ENCODE measurements around the gene TYW5.

TYW5 gene

GRCh38 chr2:199975273-199975895 lies 20.1 kb upstream of the TYW5 start:
- DNase-seq (ENCODE audit: low read depth in 2 of 3, low spot score in 1 of 3) = no peak

DNA sequence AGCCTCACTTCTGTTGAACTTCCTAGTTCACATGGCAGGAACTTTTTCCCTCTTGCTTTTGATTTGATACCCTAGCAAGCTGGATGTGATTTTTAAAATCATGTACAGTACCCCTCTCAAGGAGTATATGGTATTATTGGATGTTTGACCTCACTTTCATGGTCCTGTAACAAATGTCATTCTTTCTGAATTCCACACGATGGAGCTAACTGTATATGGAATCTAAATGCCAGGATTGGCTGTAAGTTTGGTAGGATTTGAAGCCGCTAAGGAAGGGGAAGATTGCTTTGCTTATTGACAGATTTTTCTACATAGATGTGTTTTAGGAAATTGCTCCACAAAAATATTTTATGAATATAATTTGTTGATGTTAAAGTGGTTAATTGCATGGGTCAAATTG lies 18.4 kb upstream of the TYW5 start:
- no peak for DNase-seq (ENCODE audit: low read depth in 2 of 3, low spot score in 1 of 3)

DNA sequence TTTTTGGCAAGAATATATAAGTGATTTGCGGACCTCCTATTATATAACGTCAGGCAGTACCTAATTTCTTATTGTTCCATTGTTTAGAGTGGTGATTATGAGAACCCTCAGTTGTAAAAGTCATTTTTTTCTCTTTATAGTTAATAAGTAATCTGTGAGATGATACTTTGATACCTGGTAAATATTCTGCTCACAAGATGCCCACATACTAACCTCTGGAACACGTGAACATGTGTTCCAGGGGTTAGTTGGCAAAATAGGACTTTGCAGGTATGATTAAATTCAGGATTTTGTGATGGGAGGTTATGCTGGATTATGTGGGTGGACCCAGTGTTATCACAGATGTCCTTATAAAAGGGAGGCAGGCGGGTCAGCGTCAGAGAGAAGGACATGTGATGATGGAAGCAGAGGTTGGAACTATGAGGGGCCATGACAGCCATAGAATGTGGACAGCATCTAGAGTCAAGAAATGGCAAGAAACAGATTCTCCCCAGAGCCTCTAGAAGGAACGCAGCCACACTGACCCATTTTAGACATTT lies 16.9 kb upstream of the TYW5 start:
- DNase-seq (ENCODE audit: low read depth in 2 of 3, low spot score in 1 of 3) = no peak

DNA sequence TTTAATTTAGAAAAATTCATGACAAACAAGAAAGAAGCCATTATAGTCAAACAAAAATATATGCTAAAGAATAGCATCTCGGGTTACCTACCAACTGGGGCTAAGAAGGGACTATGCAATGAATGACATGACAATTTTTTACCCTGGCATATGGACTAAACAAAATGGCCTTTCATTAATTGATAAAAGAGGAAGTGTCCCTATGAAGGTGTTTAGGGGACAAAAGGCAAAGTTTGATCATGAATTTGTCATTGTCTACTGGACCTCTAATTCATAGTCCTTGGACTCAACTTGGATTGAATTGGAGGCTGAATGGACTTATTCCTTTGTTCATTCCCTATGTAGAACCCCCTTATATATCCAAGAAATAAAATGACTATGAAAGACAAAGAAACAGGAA lies 12.8 kb upstream of the TYW5 start:
- no peak for DNase-seq (ENCODE audit: low read depth in 2 of 3, low spot score in 1 of 3)

- no peak for DNase-seq (ENCODE audit: low read depth in 2 of 3, low spot score in 1 of 3)
Observed at GRCh38 chr2:199966976-199967375, 11.7 kb upstream of the TYW5 start.

GRCh38 chr2:199966405-199966804 lies 11.1 kb upstream of the TYW5 start:
- DNase-seq (ENCODE audit: low read depth in 2 of 3, low spot score in 1 of 3) = no peak

GRCh38 chr2:199962203-199962602 lies 6.9 kb upstream of the TYW5 start:
- DNase-seq (ENCODE audit: low read depth in 2 of 3, low spot score in 1 of 3) = no peak

GRCh38 chr2:199958014-199958413 lies 2.7 kb upstream of the TYW5 start:
- no peak for DNase-seq (ENCODE audit: low read depth in 2 of 3, low spot score in 1 of 3)

DNA sequence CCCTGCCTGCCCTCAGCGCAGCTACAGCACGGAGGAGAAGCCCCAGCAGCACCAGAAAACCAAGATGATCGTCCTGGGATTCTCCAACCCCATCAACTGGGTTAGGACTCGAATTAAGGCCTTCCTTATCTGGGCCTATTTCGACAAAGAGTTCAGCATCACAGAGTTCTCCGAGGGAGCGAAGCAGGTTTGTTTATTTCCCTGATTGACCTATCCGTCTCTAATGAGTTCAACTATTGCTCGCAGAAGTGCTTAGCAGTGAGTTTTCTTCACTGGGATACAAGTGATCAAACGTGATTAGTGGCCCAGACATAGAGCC lies 730 bp upstream of the TYW5 start:
- no peak for DNase-seq (ENCODE audit: low read depth in 2 of 3, low spot score in 1 of 3)

GRCh38 chr2:199955007-199955338 lies 318 bp downstream of the TYW5 start:
- DNase-seq (ENCODE audit: low read depth in 2 of 3, low spot score in 1 of 3) = no peak

- DNase-seq (ENCODE audit: low read depth in 2 of 3, low spot score in 1 of 3) = no peak
Observed at GRCh38 chr2:199951023-199951422, 4.3 kb downstream of the TYW5 start.

DNA sequence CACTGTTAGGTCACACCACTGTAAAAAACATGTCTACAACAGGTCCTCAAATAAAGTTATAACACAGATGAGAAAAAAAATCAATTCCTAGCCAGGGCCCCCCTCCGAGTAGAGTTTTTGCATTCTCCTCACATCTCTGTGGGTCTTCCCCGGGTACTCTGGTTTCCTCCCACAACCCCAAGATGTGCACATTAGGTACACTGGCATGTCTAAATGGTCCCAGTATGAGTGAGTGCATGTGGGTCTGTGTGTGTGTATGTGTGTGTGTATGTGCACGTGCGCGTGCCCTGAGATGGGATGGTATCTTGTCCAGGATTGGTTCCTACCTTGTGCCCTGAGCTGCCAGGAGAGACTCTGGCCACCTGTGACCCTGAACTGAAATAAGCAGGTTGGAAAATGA lies 4.9 kb downstream of the TYW5 start:
- DNase-seq (ENCODE audit: low read depth in 2 of 3, low spot score in 1 of 3) = no peak

DNA sequence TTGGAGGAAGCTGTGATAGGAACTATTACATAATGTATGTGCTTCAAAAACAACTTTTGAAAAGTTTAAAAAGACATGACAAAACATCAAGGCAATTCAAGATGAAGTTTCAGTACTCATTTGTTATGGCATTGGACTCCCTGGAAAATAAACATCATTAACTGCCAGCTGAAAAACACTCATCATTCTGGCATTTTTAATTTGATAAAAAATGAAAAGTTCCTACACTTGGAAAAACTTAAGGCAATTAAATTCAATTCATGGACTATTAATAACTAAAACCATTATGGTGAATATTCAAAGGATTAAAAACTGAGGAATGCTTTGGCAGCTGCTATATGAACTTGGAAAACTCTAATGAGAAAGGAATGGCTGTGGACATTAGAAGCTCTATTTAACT lies 8.5 kb downstream of the TYW5 start:
- no peak for DNase-seq (ENCODE audit: low read depth in 2 of 3, low spot score in 1 of 3)

- DNase-seq (ENCODE audit: low read depth in 2 of 3, low spot score in 1 of 3) = no peak
Observed at GRCh38 chr2:199946196-199946595, 9.1 kb downstream of the TYW5 start.

- DNase-seq (ENCODE audit: low read depth in 2 of 3, low spot score in 1 of 3) = no peak
Observed at GRCh38 chr2:199943373-199943772, 11.9 kb downstream of the TYW5 start.

- DNase-seq (ENCODE audit: low read depth in 2 of 3, low spot score in 1 of 3) = no peak
Observed at GRCh38 chr2:199940373-199940772, 14.9 kb downstream of the TYW5 start.

- DNase-seq (ENCODE audit: low read depth in 2 of 3, low spot score in 1 of 3) = no peak
Observed at GRCh38 chr2:199936554-199936953, 18.7 kb downstream of the TYW5 start.

DNA sequence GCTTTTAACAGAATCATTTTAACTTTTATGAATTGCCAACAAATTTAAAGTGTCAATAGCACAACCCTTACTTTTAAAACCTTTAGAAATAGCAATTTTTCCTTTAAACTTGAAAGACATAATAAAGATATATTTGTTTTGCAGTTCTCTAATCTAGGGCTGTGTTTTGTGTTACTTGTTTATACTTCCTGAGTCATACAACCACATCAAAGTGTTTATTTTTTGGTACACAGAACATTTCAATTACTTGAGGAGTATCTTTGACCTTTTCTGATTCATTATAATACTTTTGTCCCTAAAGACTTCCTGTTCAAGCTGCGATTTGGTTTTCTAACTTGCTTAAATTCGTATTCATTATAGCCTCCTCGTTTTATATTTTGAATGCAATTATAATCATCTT lies 21.8 kb downstream of the TYW5 start:
- DNase-seq (ENCODE audit: low read depth in 2 of 3, low spot score in 1 of 3) = no peak

- DNase-seq (ENCODE audit: low read depth in 2 of 3, low spot score in 1 of 3) = no peak
Observed at GRCh38 chr2:199932312-199932855, 22.9 kb downstream of the TYW5 start.

DNA sequence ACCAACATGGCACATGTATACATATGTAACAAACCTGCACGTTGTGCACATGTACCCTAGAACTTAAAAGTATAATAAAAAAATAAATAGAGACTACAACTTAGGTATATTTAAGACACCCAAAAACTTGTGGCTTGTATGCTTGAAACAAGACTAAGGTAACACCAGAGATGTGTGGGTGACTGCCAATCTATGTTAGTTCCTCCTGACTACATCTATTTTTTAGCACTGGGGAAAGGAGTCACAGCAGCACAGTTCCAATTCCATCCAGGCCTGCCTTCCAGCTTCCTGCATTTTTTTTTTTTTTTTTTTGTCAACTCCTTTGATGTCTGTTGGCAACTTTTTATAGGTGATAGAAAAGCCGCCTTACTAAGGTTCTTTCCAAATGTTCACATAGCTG lies 26.0 kb downstream of the TYW5 start:
- no peak for DNase-seq (ENCODE audit: low read depth in 2 of 3, low spot score in 1 of 3)

DNA sequence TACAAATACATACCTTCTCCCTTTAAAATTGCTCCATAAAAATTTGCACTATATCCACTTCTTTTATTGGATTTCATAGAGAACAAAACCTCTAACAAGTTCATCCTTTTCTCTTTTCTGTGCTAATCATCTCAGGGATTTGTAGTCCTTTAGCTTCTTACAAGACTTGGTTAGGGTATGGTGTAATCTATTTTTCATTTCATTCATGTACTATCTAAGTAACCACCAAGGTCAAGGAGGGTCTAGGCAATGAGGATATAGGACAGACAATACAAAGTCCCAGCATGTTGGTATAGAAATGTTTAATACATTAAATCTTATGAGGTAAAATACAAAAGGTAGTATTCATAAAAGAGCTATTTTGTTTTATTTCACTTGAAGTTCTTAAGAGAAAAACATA lies 26.7 kb downstream of the TYW5 start:
- DNase-seq (ENCODE audit: low read depth in 2 of 3, low spot score in 1 of 3) = no peak

GRCh38 chr2:199928226-199928625 lies 27.1 kb downstream of the TYW5 start:
- no peak for DNase-seq (ENCODE audit: low read depth in 2 of 3, low spot score in 1 of 3)

DNA sequence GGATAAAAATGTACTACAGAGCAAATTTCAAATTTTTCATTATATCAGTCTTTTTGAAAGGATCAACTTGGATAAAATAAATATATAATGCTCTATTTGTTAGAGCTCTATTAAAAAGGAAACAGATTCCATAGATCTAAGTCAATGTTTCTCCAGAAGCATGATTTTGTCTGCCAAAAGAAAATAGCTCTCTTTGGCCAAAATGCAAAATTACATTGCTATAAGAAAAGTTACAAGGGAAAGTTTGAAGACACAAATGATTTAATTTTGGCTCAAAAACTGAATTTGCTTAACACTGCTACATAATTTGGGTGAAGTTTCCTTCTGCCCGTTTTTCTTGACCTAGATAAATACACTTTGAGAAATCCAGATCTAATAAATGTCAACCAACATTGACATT lies 28.5 kb downstream of the TYW5 start:
- DNase-seq (ENCODE audit: low read depth in 2 of 3, low spot score in 1 of 3) = no peak

- no peak for DNase-seq (ENCODE audit: low read depth in 2 of 3, low spot score in 1 of 3)
Observed at GRCh38 chr2:199923924-199924323, 31.4 kb downstream of the TYW5 start.

Measured in stimulated activated CD4-positive, alpha-beta T cell treated with anti-CD3 and anti-CD28 coated beads, Interleukin-12 subunit alpha, Interleukin-12 subunit beta, amount 100 ng/mL, for 48 hours (primary cell).